ENCODE results near the gene SFTPB. TPM values are rescaled to one million over a fixed set of nuclear protein-coding genes. Genes with fewer than 3 reads are reported as not detected.

Gene SFTPB
- total RNA-seq, 4 donors from 2014 or later = not detected

- no peaks in the 10 kb centered on the region for H3K36me3 ChIP-seq
- intact Hi-C loops (cut with DNase I; ENCODE audit: low total_unique reads) (no loop called here), in situ Hi-C loops (cut with MboI; ENCODE audit: low sequenced_read_pairs in 4 of 4) (no loop called here)
- peaks cover 36 to 55% of the 10 kb centered on the region in 2 donors for H3K4me1 ChIP-seq
- no peak overlapping the region for H3K4me3 ChIP-seq
- no peaks in the 10 kb centered on the region for H3K27me3 ChIP-seq
- no peak for ATAC-seq
- peak in 1 of 2 donors; percentile 10 for DNase-seq
- H3K9me3 ChIP-seq = no peaks in the 10 kb centered on the region
- no peak overlapping the region for H3K27ac ChIP-seq
- TF ChIP-seq, protein P1, sequence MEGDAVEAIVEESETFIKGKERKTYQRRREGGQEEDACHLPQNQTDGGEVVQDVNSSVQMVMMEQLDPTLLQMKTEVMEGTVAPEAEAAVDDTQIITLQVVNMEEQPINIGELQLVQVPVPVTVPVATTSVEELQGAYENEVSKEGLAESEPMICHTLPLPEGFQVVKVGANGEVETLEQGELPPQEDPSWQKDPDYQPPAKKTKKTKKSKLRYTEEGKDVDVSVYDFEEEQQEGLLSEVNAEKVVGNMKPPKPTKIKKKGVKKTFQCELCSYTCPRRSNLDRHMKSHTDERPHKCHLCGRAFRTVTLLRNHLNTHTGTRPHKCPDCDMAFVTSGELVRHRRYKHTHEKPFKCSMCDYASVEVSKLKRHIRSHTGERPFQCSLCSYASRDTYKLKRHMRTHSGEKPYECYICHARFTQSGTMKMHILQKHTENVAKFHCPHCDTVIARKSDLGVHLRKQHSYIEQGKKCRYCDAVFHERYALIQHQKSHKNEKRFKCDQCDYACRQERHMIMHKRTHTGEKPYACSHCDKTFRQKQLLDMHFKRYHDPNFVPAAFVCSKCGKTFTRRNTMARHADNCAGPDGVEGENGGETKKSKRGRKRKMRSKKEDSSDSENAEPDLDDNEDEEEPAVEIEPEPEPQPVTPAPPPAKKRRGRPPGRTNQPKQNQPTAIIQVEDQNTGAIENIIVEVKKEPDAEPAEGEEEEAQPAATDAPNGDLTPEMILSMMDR (IDR thresholded peaks at IDR 0.05 in 4 of 5, conservative IDR thresholded peaks at IDR 0.05 in 1 of 5) = no peak
- no peak for TF ChIP-seq POLR2A (IDR thresholded peaks at IDR 0.05)
Measured at GRCh38 chr2:85675866-85676548, 8.0 kb upstream of the SFTPB start.

GRCh38 chr2:85675427-85675826 lies 7.4 kb upstream of the SFTPB start:
- TF ChIP-seq POLR2A (IDR thresholded peaks at IDR 0.05) = no peak
- TF ChIP-seq, protein P1 (IDR thresholded peaks at IDR 0.05 in 4 of 5, conservative IDR thresholded peaks at IDR 0.05 in 1 of 5) = no peak
- Histone ChIP-seq H3K27ac (peak overlapping the region; percentile 77 to 87 (median 84)), H3K36me3 (no peaks in the 10 kb centered on the region), H3K9me3 (no peaks in the 10 kb centered on the region), H3K4me1 (peaks cover 31 to 49% of the 10 kb centered on the region in 2 donors), H3K27me3 (no peaks in the 10 kb centered on the region), H3K4me3 (no peak overlapping the region)
- DNase-seq (peak in 1 of 2 donors; percentile 12), ATAC-seq (no peak)
- intact Hi-C loops (cut with DNase I; ENCODE audit: low total_unique reads) = no loop called here
- in situ Hi-C loops (cut with MboI; ENCODE audit: low sequenced_read_pairs in 4 of 4) = no loop called here

DNA sequence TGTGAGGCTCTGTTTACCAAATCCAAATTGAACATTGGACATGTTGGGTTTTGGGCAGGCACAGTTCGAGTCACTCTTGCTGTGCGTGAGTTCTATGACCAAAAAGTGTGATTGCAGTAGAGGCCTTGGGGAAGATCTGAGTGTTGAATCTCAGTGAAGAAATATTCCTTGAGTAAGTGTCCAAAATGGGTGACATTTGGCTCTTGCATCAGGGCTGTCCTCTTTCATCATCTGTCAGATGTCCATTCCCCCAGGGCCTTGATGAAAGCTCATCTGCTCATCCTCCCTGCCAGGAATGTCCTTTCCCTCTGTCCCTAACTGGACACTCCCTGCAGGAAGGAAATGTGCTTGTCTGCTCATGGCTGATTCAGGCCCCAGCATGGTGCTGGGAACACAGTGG lies 6.4 kb upstream of the SFTPB start:
- peak overlapping the region; percentile 77 to 87 (median 84) for H3K27ac ChIP-seq
- H3K4me1 ChIP-seq = peaks cover 23 to 41% of the 10 kb centered on the region in 2 donors
- no peak overlapping the region for H3K4me3 ChIP-seq
- H3K36me3 ChIP-seq = no peaks in the 10 kb centered on the region
- TF ChIP-seq POLR2A (IDR thresholded peaks at IDR 0.05) = peak in 1 of 2 donors; percentile 24
- TF ChIP-seq, protein P1 (IDR thresholded peaks at IDR 0.05 in 4 of 5, conservative IDR thresholded peaks at IDR 0.05 in 1 of 5) = no peak
- in situ Hi-C loops (cut with MboI; ENCODE audit: low sequenced_read_pairs in 4 of 4) (no loop called here), intact Hi-C loops (cut with DNase I; ENCODE audit: low total_unique reads) (loop anchor here (1.0 kb wide), 1 partner anchor 34 kb away; no protein-coding TSS in a partner anchor)
- H3K27me3 ChIP-seq = no peaks in the 10 kb centered on the region
- no peaks in the 10 kb centered on the region for H3K9me3 ChIP-seq
- peak; percentile 80 to 90 for DNase-seq
- ATAC-seq = peak; percentile 89 to 91

GRCh38 chr2:85673716-85674375 lies 5.8 kb upstream of the SFTPB start:
- DNase-seq (no peak), ATAC-seq (no peak)
- in situ Hi-C loops (cut with MboI; ENCODE audit: low sequenced_read_pairs in 4 of 4) = no loop called here

More at GRCh38 chr2:85673716-85674375, 5.8 kb upstream of the SFTPB start:
- H3K4me1 ChIP-seq = peaks cover 18 to 35% of the 10 kb centered on the region in 2 donors
- TF ChIP-seq, protein P1 (IDR thresholded peaks at IDR 0.05 in 4 of 5, conservative IDR thresholded peaks at IDR 0.05 in 1 of 5) = no peak
- no peak for TF ChIP-seq POLR2A (IDR thresholded peaks at IDR 0.05)
- H3K9me3 ChIP-seq = no peaks in the 10 kb centered on the region
- H3K36me3 ChIP-seq = no peaks in the 10 kb centered on the region
- H3K4me3 ChIP-seq = no peak overlapping the region
- H3K27ac ChIP-seq = peak overlapping the region; percentile 77 to 87 (median 84)
- intact Hi-C loops (cut with DNase I; ENCODE audit: low total_unique reads) = loop anchor here (1.0 to 2.0 kb wide), 2 partner anchors 25 to 34 kb away; no protein-coding TSS in a partner anchor
- H3K27me3 ChIP-seq = no peaks in the 10 kb centered on the region
